HepG2 (cell line): Measurements from ENCODE around the gene RPL31.

Experiments
- HOXA7 ChIP-seq: sonication (generic); formaldehyde crosslinking; IDR thresholded peaks from 2 replicates; pipeline ENCODE4 v1.8.1; 2022; ENCODE audit warnings: mild to moderate bottlenecking, missing genetic modification reagents, moderate library complexity
- TF ChIP-seq, protein P1 (sequence below): sonication (generic); formaldehyde crosslinking; IDR thresholded peaks from 2 replicates; pipeline ENCODE4 v1.8.1; 2023; ENCODE audit warnings: missing genetic modification reagents, inconsistent platforms, borderline replicate concordance
- TF ChIP-seq, protein P2 (sequence below): sonication (generic); formaldehyde crosslinking; IDR thresholded peaks from 2 replicates; pipeline ENCODE4 v1.5.0; 2020; ENCODE audit warnings: mild to moderate bottlenecking, missing genetic modification reagents, borderline replicate concordance

DNA sequence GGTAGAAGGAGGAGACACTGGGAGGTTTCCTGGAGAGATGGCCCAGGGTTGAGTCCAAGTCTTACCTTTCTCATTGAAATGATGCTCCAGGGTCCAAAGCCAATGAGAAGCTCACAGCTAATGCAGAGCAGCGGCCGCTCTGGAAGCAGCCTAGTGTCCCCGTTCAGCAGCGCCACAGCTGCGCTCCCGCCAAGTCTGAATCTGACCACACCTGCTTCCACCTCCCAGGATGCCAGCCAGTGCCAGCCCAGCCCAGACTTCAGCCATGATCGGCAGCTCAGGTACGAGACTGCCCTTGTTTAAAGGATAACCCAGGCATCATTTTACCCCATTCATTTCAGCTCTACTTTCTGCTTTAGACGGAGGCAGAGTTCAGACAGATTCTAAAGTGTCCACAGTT is 11.9 kb upstream of the RPL31 start:
- TF ChIP-seq, protein P1, sequence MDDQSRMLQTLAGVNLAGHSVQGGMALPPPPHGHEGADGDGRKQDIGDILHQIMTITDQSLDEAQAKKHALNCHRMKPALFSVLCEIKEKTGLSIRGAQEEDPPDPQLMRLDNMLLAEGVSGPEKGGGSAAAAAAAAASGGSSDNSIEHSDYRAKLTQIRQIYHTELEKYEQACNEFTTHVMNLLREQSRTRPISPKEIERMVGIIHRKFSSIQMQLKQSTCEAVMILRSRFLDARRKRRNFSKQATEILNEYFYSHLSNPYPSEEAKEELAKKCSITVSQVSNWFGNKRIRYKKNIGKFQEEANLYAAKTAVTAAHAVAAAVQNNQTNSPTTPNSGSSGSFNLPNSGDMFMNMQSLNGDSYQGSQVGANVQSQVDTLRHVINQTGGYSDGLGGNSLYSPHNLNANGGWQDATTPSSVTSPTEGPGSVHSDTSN (CRISPR knock-in tag), result no peak
- TF ChIP-seq, protein P2, sequence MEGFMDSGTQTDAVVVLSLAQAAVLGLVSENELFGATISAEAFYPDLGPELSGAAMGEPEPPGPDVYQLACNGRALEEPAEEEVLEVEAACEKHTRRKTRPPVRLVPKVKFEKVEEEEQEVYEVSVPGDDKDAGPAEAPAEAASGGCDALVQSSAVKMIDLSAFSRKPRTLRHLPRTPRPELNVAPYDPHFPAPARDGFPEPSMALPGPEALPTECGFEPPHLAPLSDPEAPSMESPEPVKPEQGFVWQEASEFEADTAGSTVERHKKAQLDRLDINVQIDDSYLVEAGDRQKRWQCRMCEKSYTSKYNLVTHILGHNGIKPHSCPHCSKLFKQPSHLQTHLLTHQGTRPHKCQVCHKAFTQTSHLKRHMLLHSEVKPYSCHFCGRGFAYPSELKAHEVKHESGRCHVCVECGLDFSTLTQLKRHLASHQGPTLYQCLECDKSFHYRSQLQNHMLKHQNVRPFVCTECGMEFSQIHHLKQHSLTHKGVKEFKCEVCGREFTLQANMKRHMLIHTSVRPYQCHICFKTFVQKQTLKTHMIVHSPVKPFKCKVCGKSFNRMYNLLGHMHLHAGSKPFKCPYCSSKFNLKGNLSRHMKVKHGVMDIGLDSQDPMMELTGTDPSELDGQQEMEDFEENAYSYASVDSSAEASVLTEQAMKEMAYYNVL (CRISPR knock-in tag), result no peak
- no peak for TF ChIP-seq HOXA7 (CRISPR knock-in tag)
